DMS114 treated with DMSO at 0.1 percent for 48 hours (cell line): ENCODE data around the gene TRMT61A.
A peak's percentile ranks its signal among the peaks of the same experiment; 100 is the strongest.
"Not testable (repeated sequence)": the region's sequence is repeated elsewhere in the genome, so short reads cannot be mapped to it uniquely, and the experiment has no call there.

Source experiments
- DNase-seq: peaks from one replicate; lab custom pipeline; 2025; ENCODE audit not compliant: unreplicated experiment; lab: John Stamatoyannopoulos, UW

The TRMT61A gene

DNA sequence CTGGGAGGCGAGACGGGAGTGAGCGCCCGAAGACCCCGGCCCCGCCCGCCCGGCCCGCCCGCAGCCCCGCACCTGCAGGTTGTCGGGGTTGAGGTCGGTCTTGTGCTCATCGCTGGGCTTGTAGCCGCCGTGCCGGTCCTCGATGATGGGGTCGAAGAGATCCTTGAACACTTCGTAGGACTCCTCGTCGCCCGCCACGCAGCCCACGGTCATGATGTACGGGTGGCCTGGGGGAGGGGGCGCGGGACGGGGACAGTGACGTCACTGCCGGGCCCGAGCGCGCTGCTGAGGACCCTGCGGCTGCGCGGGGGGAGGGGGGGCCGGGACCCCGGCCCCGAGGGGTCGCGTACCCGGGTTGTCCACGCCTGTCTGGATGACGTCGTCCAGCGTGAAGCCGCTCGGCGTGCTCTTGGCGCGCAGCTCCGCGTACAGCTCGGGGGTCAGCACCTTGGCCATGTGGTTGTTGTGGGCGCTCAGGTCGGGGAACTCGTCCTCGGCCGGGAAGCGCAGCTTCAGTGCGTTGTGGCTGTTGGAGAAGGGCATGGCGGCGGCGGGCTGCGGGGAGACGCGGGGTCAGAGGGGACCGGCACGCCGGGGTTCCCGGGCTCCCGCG is 6.9 kb upstream of the TRMT61A start:
- DNase-seq, result no peak

DNA sequence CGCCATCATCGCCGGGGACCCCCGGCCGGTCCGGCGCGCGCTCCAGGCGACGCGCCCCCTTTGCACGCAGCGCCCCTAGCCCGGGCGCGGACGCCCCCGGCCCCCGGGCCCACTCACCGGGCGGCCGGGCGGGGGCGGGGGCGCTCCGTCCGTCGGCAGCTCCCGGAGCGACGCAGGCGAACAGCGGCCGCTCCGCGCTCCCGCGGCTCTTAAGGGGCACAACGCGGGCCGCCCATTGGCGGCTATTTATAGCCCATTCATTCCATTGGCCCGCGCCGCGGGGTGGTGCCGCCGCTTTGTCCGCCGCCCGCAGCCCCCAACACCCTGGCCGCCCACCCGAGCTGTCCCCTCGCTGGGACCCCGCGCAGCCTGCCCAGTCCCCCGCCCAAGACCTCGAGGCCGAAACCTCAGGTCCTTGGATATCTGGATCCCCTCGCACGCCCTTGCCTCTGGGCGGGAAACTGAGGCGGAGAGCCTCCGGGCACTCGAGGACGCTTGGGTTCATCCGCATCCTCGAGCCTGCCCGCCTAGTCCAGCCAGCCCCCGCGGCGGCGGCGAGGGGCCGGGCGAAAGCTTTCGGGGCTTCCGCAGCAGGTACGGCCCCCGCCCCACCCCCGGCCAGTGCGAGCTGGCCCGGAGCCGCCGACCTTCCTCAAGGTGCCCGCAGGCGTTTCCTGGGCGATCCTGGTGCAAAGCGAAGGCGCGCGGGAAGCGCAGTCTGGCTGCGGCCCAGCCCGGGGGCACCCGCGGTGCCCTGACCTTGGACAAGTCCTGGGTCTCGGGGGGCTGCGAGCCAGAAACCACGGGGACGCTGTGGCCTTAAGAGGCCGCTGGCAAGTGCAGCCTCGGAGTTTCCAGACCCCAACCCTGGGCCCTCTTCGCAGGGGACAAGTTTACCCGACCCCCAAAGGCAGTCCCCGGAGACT is 6.1 kb upstream of the TRMT61A start, which contains the start of gene CKB:
Gene CKB (minus strand): TSS at position 182 of the 926 bp plus-strand sequence. CDS start 337 bp downstream, outside the sequence.
- peak; percentile 21 for DNase-seq

DNA sequence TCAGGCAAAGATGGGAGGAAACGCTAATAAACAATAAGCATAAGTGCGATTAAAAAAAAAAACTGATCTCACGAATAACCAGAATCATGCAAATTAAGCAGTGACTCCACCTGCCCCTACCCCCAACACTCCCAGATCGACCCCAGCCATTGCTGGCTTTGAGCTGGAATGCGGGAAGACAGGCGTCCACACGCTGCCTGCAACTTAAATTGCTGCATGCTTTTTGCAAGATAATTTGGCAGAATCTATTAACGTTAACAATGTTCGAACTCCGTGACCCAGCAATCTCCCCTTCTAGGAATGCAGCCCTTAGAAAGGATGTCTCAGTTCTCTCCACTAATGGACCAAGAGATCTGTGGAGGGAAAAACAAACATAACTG is 5.4 kb upstream of the TRMT61A start:
- DNase-seq, result no peak

DNA sequence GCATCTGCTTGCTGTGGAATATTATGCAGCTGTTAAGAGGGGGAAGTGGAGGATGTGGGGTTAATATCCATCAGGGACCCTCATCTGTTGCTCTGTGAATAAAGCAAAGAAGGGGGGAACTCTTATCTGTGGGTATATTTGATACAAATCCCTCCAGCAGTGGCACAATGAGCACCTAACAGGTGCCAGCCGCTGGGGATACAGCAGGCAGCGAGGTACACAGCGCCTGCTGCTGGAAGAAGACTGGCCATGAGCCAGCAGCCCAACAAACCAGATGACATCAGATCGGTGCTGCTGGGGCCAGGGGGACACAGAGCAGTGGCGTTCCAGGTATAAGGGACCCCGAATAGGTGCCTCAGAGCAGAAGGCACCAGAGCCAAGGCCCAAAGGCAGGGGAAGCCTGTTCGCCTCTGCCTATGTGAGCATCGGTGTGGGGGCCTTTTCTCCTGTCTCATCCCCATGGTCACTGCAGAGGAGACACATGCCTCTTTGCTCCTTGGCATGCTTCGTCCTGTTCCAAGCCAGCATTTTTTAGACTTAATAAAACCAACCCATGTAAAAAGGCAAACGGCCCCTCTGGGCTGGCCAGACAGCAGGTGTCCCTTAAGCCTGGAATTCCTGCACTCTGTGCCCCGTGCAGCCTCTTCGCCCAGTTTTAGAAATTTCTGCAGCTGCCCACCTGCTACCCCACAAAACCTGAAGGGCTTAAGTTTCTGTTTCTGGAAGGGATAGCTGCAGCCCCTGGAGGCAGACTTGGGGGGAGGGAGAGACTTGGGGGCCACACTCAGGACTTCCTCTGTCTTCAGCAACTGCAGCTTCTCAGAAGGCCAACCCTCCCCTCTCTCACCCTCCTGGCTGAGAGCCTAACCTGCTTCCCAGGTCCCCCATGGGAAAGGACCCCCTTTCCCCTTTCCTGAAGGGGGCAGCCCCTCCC is 4.7 kb upstream of the TRMT61A start:
- DNase-seq, result no peak

DNA sequence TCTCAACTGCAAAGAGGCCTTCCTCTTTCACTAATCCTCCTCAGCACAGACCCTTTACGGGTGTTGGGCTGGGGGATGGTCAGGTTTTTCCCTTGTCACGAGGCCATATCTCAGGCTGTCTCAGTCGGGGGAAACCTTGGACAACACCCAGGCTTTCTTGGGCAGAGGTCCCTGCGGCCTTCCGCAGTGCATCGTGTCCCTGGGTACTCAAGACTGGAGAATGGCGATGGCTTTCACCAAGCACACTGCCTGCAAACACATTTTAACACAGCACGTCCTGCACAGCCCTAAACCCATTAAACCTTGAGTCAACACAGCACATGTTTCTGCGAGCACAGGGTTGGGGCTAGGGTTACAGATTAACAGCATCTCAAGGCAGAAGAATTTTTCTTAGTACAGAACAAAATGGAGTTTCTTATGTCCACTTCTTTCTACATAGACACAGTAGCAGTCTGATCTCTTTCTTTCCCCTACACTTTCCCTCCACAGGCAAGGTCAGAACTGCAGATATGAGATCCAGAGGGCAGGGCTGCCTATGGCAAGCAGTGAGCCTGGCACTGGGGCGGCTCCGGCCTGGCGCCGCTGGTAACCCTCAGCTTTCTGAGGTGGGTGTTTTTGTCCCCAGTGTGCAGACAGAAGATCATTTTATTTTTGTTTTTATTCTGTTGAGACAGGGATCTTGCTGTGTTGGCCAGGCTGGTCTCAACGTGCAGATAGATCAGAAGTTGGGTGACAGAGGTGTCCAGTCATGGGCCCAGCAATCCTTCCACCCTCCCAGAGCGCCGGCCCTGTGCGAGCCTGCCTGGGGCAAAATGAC is 3.4 kb upstream of the TRMT61A start:
- not testable (repeated sequence) for DNase-seq

DNA sequence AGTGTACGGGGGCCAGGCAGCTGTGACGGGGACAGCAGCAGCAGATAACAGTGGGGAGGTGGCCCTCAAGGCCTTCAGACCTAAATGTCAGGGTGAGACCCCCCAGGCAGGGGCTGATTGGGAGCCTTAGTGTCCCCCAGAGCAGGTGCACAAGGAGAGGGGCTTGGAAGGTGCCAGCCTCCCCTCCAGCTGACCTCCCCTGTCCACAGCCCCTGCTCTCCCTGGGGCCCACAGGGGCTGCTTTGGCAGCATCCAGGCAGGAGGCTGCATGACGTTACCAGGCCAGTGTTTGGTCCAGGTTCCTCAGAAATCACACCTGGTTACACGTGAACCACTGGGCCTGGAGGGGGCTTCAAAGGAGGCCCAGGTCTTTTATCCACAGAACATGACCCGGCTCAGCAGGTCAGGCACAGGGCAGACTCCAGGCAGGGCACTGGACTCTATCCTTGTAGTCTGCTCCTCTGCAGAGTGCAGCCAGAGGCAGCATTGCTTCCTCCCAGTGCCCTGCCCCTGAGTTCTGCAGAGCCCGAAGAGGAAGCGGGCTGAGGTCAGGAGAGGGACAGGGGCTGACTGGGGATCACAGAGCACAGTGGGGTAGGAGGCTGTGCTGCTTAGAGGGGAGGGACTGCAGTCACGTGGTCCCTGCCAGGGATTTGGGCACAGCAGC is 2.6 kb upstream of the TRMT61A start:
- no peak for DNase-seq

DNA sequence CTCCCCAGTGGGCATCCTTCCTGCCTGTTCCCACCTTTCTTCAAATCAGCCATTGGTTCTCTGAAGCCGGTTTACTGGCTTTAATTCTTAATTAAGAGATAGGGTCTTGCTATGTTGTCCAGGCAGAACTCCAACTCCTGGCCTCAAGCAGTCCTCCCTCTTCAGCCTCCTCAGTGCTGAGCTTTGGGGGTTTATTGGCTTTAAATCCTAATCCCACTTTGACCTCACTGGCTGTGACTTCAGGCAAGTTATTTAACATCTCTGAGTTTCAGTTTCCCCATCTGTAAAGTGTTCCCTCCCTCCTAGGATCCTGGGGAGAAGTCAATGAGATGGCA is 2.1 kb upstream of the TRMT61A start:
- no peak for DNase-seq

DNA sequence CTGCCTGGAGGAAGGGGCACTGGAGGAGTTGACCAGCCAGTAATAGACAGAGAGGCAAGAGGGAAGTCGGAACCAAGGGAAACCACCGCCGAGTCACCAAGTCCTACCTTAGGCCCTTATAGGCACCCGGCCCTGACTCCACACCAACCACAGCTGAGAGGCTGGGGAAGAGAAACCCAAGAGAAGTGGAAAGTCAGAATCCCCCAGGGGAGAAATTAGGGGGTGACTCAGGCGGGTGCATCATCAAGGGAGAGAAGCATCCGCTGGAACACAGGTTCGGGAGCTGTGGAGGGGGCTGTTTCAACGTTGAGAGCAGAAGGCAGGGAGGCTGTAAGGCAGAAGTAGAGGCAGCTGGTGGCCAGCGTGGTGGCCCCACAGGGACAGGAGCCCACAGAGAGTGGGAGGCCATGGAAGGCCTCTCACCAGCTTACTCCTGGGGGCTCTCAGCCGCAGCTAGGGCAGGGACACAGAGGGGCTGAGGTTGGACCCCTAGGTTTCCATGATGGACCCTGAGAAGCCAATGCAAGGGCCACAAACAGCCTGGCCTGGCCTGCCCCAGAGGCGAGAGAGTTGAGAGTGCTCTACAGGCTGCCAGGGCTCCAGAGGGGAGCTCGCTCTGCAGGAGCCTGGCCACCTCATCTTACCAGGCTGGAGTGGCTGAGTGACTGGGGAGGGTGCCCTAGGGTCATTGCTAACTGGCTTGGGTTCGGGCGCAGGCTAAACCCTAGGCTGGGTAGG is 1.4 kb upstream of the TRMT61A start:
- no peak for DNase-seq

DNA sequence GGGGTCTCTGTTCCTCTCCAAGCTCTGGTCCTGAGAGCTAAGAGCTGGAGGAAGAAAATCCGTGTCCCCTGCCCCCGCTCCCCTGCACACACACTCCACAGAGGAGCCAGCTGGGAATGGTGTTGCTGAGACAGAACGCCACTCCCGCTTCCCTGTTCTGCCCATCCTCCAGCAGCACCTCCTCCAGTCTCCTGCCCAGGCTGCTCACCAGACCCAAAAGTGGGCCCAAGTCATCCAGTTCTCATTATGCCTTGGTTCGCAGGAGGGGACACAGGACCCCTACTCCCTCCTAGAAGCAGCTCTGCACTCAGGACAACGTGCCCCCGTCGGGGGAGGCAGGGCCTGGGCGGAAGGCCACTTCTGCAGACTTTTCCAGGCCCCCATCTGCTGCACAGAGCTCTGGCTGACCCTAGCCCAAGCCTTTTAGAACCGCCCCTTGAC is 830 bp upstream of the TRMT61A start:
- DNase-seq, result no peak

DNA sequence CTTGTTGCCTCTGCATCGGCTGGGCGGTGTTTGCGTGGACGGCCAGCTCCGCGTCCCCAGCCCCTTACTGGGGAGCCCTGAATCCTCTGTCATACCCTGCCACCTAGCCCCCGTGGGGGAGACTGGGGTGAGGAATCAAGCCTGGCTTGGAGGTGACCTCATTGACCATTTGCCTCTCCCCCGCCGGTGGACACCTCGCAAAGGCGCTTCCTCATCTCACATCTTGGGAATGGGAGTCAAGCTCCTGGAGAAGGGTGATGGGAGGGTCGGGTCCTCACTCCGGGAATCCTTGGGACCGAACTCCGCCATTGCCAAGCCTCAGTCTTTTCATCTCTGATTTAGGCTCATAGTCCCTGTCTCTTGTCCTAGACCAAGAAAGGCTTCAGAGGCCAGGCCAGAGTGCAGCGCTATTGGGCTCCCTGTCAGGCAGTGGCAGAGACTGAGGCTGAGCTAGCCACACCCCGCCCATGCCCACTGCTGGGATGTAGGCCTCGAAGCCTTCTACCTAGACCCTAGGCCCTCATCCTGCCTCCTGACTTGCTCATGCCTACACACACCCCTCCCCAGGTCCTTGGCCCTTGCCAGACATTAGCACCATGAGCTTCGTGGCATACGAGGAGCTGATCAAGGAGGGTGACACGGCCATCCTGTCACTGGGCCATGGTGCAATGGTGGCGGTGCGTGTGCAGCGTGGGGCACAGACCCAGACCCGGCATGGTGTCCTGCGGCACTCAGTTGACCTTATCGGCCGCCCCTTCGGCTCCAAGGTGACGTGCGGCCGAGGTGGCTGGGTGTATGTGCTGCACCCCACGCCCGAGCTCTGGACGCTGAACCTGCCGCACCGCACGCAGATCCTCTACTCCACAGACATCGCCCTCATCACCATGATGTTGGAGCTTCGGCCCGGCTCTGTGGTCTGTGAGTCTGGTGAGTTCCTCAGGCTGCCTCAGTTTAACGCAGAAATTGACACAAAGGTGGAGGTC is 678 bp downstream of the TRMT61A start:
- DNase-seq, result no peak

DNA sequence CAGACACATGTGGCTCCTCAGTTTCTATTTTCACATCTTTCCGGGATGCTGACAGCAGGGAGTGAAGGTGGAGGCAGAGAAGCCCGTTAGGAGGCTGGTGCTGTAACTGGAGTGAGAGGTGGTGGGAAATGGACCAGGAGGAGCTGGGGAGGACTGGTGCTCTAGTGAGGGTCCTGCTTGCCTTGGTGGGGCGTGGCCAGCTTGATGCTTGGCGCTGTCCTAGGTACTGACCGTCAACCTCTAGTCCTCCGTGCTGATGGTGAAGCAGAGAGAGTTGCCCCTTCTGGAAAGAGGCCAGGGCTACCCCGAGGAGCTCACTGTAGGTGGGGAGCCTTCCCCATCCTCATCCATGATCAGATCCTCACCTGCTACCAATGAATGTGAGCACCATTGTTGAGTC is 1.4 kb downstream of the TRMT61A start:
- no peak for DNase-seq

DNA sequence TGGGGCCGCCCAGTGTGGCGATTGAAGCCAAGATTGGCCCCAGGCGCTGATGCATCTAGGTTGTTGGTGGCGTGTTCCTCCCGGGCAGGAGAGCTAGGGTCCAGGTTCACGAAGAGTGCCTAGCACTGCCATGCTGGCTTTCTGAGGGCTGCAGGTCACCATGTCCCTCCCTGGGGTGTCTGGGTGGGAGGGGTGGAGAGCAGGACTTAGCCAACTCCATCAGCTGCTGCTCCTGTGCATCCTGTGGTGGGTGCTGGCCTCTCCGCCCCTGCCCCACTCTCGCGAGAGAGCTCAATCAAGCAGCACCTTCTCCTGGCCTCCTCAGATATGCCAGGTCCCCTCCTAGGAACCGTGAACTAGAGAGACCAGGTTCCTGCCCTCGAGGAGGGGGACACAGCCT is 1.8 kb downstream of the TRMT61A start:
- no peak for DNase-seq

DNA sequence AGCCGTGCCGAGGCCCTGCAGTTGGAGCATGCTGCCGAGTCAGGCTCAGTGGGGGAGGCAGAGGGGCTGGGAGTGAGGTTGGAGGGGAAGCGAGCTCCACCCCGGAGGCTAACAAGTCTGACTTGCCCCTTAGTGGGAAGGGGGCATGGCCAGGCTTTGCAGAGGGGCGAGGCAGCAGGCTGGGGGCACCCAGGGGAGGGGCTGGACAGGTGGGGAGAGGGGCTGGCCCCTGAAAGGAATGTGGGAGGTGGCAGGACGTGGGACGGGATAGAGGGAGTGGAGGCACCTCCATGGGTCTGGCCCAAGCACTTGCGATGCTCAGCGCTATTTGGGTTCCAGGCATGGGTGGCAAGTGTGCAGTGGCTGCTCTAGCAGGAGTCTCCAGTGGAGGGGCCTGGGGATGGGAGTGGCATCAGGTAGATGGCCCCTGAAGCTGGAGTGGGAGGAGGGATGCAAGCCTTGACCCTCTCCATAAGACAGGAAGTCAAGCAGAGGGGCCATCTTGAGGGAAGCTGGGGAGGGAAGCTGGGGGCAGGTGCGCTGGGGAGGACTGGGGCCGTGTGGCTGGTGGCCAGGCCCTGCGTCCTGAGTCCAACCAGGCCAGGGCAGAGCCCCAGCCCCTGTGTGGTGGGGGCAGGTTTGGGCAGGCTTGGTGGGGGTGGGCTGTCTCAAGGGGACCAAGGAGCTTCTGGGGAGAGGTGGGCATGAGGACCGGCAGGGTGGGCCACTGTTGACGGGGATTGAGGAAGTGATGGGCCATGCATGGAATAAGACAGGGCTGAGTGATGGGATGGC is 2.6 kb downstream of the TRMT61A start:
- DNase-seq, result no peak

DNA sequence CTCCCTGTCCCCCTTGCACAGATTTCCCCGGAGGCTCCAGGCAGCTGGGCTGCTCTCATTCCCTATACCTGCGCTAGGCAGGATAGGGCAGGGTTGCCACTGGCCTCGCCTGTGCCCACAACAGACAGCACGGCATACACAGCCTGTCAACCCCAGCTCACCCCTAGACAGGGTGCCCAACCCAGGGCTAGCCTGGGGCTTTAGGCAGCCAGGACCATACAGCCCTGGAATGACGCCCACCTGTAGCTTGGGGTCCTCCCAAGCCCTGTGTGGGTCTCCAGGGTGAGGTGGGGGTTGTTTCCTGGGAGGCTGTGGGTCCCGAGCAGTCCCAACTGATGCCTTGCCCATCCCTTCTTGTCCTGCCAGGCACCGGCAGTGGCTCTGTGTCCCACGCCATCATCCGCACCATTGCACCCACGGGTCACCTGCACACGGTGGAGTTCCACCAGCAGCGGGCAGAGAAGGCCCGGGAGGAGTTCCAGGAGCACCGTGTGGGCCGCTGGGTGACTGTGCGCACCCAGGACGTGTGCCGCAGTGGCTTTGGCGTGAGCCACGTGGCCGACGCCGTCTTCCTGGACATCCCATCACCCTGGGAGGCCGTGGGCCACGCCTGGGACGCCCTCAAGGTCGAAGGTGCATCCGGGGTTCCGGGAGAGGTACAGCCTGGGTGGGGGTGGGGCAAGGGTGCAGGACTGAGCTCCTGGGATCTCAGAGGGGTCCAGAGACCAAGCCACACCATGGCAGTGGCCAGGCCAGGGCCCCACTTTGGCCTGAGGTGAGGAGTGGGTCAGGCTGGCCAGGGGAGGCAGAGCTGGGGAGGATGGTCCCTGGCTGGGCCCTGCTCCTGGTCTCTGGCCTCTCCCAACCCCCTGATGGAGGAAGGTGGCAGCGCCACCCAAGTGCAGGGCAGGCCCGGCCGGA is 3.5 kb downstream of the TRMT61A start:
- no peak for DNase-seq

DNA sequence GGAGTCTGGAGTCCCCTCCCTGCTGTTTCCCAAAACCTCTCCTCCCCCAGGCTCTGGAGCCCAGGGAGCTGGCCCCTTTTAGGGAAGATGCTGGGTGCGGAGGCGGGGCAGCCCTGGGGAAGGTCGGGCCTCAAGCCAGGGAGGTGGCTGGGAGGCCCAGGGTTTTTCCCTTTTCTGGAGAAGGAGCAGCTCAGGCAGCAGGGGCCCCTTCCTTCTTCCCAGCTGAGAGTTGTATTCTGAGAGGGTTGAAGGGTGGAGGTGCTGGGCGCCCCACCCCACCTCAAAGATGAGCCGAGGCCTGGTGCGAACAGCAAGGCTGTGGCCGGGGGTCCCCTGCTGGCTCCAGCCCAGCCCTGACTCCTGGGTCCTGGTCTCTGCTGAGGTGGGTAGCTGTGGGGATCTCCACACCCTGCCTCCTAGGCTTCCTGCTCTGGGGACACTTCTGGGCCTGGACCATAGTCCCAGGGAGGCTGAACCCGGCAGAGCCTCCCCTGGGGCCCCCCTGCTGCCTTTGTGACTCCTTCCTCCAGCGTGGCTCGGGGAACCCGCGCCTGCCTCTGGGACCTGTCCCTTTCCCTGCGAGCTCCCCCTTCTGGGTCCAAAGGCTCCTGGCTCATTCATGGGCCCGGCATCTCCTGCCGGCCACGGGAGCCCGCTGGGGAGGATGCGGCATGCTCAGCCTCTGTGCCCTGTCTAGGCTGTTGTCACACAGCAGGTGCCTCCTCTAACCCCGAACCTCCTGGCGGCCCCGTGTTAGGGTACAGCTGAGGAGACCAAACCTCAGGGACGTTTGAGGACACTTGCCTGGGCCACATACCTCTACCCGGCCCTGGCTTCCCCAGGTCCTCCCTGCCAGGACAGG is 4.4 kb downstream of the TRMT61A start:
- DNase-seq, result no peak
